DOHH2 (cell line): ENCODE data around the gene NUF2.

Experiments used
- H3F3A ChIP-seq: fragments of 200-600 bp; sonication (generic), shearing (Covaris generic); 2 replicates; pipeline ENCODE4 v1.6.0; 2016; ENCODE audit warnings: antibody characterized with exemption, mild to moderate bottlenecking; ENCODE audit not compliant: control insufficient read depth, insufficient read depth
- H3K27ac ChIP-seq: fragments of 200-600 bp; sonication (generic); 2 replicates; pipeline ENCODE4 v1.5.1; 2014; ENCODE audit warnings: low read depth, mild to moderate bottlenecking, low read length, moderate library complexity
- H3K27me3 ChIP-seq: fragments of 200-600 bp; sonication (generic); 2 replicates; pipeline ENCODE4 v1.6.1; 2014; ENCODE audit warnings: mild to moderate bottlenecking, low read length, mixed read lengths; ENCODE audit not compliant: control insufficient read depth
- H3K36me3 ChIP-seq: fragments of 200-600 bp; sonication (generic); 2 replicates; pipeline ENCODE4 v1.6.1; 2014; ENCODE audit warnings: mild to moderate bottlenecking, low read length, moderate library complexity, mixed read lengths; ENCODE audit not compliant: control insufficient read depth
- H3K4me1 ChIP-seq: fragments of 200-600 bp; sonication (generic); 2 replicates; pipeline ENCODE4 v1.6.1; 2014; ENCODE audit warnings: mild to moderate bottlenecking, low read length, mixed read lengths; ENCODE audit not compliant: control insufficient read depth
- H3K4me2 ChIP-seq: fragments of 200-600 bp; sonication (generic); 2 replicates; pipeline ENCODE4 v1.6.0; 2014; ENCODE audit warnings: mild to moderate bottlenecking, low read length, moderate library complexity
- H3K4me3 ChIP-seq: fragments of 200-600 bp; sonication (generic); 2 replicates; pipeline ENCODE4 v1.5.1; 2014; ENCODE audit warnings: mild to moderate bottlenecking, low read length, mixed read lengths
- H3K79me2 ChIP-seq: fragments of 200-600 bp; sonication (generic); 2 replicates; pipeline ENCODE4 v1.6.1; 2014; ENCODE audit warnings: mild to moderate bottlenecking, low read length, mixed read lengths; ENCODE audit not compliant: control insufficient read depth
- H3K9me2 ChIP-seq: fragments of 200-600 bp; sonication (generic); replicated peaks from 2 replicates; pipeline ENCODE4 v1.6.1; 2014; ENCODE audit warnings: mild to moderate bottlenecking, low read length, mixed read lengths; ENCODE audit not compliant: control insufficient read depth
- H3K9me3 ChIP-seq: fragments of 200-600 bp; sonication (generic); 2 replicates; pipeline ENCODE4 v1.6.1; 2014; ENCODE audit warnings: antibody characterized with exemption, low read length, mixed read lengths; ENCODE audit not compliant: control insufficient read depth, insufficient read depth
- H4K20me1 ChIP-seq: fragments of 200-600 bp; sonication (generic); 2 replicates; pipeline ENCODE4 v1.6.0; 2014; ENCODE audit warnings: low read depth, mild to moderate bottlenecking, antibody characterized with exemption, low read length, moderate library complexity; ENCODE audit not compliant: control insufficient read depth, insufficient read depth
- EZH2phosphoT487 ChIP-seq: fragments of 200-600 bp; sonication (generic); IDR thresholded peaks from 2 replicates; pipeline ENCODE4 v1.6.1; 2017; ENCODE audit warnings: borderline replicate concordance, mild to moderate bottlenecking, antibody characterized with exemption, low read length, moderate library complexity, mixed read lengths
- TF ChIP-seq, protein P1 (sequence below): fragments of 200-600 bp; sonication (generic); IDR thresholded peaks from one replicate; pipeline ENCODE4 v1.5.1; 2014; ENCODE audit warnings: antibody characterized with exemption, mild to moderate bottlenecking, low read depth, low read length; ENCODE audit not compliant: poor library complexity, severe bottlenecking

NUF2 gene

DNA sequence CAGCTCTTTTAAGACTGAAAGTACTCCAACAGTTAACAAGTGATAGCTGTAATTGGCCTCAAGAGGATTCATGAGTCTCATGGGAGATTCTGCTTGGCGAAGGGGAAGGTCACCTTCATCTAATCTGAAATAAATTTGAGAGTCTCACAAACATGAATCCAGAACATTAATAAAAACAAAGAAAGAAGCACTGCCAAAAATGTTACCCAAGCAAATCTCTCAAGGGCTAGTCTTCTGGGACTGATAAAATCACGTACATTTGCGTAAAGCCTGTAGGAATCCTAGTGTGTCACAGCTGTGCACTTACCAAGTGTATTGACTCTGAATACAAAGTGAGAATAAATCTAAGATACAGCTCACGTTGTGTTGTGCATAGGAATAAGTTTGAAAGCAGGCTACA lies 21.2 kb upstream of the NUF2 start:
- no peaks in the 10 kb centered on the region for H4K20me1 ChIP-seq
- no peak for TF ChIP-seq EZH2phosphoT487
- TF ChIP-seq, protein P1, sequence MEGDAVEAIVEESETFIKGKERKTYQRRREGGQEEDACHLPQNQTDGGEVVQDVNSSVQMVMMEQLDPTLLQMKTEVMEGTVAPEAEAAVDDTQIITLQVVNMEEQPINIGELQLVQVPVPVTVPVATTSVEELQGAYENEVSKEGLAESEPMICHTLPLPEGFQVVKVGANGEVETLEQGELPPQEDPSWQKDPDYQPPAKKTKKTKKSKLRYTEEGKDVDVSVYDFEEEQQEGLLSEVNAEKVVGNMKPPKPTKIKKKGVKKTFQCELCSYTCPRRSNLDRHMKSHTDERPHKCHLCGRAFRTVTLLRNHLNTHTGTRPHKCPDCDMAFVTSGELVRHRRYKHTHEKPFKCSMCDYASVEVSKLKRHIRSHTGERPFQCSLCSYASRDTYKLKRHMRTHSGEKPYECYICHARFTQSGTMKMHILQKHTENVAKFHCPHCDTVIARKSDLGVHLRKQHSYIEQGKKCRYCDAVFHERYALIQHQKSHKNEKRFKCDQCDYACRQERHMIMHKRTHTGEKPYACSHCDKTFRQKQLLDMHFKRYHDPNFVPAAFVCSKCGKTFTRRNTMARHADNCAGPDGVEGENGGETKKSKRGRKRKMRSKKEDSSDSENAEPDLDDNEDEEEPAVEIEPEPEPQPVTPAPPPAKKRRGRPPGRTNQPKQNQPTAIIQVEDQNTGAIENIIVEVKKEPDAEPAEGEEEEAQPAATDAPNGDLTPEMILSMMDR = no peak
- H3K27me3 ChIP-seq = no peaks in the 10 kb centered on the region
- no peaks in the 10 kb centered on the region for H3F3A ChIP-seq
- no peak overlapping the region for H3K4me3 ChIP-seq
- no peaks in the 10 kb centered on the region for H3K9me2 ChIP-seq
- no peak overlapping the region for H3K27ac ChIP-seq
- H3K4me1 ChIP-seq = no peaks in the 10 kb centered on the region
- H3K36me3 ChIP-seq = peaks cover 16% of the 10 kb centered on the region
- no peak overlapping the region for H3K4me2 ChIP-seq
- H3K9me3 ChIP-seq = no peaks in the 10 kb centered on the region
- H3K79me2 ChIP-seq = no peaks in the 10 kb centered on the region

DNA sequence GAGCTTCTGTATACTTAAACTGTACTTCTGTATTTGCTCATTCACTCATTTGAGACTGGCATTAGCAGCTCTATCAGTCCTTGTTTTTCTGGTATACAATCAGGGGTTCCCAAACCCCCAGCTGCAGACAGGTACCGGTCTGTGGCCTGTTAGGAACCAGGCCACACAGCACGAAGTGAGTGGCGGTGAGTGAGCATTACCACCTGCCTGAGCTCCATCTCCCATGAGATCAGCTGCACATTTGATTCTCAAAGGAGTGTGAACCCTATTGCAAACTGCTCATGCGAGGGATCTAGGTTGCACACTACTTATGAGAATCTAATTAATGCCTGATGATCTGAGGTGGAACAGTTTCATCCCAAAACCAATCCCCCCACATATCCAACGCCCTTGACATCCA lies 18.2 kb upstream of the NUF2 start:
- Histone ChIP-seq H3K4me1 (no peaks in the 10 kb centered on the region), H3K9me2 (no peaks in the 10 kb centered on the region), H3K36me3 (peaks cover 15% of the 10 kb centered on the region), H3K4me2 (no peak overlapping the region), H4K20me1 (no peaks in the 10 kb centered on the region), H3K4me3 (no peak overlapping the region), H3K9me3 (no peaks in the 10 kb centered on the region), H3K79me2 (no peaks in the 10 kb centered on the region), H3K27me3 (no peaks in the 10 kb centered on the region), H3K27ac (no peak overlapping the region), H3F3A (no peaks in the 10 kb centered on the region)
- TF ChIP-seq EZH2phosphoT487 = no peak
- TF ChIP-seq, protein P1 = no peak

DNA sequence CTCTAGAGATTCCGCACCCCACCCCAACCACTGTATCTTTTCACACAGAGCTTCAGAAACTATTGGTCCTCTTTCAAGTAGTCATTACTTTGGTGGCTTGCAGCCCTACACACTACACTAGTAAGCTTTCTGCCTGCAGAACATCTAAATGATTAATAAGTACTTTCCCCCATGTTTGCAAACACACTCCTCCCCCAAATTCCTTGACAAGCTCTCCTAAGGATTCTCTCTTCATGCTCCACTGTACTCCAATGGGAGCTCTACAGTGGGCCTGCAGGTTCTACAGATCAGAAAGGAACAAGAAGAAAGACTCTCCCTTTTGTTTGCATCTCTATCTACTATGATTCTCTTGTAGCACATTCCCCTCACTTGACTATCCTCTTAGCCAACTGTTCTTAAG lies 16.3 kb upstream of the NUF2 start:
- Histone ChIP-seq H3K79me2 (no peaks in the 10 kb centered on the region), H3K27ac (no peak overlapping the region), H3K4me3 (no peak overlapping the region), H3K9me3 (no peaks in the 10 kb centered on the region), H3K4me2 (no peak overlapping the region), H3K36me3 (peaks cover 13% of the 10 kb centered on the region), H4K20me1 (no peaks in the 10 kb centered on the region), H3K9me2 (no peaks in the 10 kb centered on the region), H3K4me1 (no peaks in the 10 kb centered on the region), H3K27me3 (no peaks in the 10 kb centered on the region), H3F3A (no peaks in the 10 kb centered on the region)
- TF ChIP-seq, protein P1 = no peak
- no peak for TF ChIP-seq EZH2phosphoT487
